Measurements from ENCODE around the gene MYO16.

DNA sequence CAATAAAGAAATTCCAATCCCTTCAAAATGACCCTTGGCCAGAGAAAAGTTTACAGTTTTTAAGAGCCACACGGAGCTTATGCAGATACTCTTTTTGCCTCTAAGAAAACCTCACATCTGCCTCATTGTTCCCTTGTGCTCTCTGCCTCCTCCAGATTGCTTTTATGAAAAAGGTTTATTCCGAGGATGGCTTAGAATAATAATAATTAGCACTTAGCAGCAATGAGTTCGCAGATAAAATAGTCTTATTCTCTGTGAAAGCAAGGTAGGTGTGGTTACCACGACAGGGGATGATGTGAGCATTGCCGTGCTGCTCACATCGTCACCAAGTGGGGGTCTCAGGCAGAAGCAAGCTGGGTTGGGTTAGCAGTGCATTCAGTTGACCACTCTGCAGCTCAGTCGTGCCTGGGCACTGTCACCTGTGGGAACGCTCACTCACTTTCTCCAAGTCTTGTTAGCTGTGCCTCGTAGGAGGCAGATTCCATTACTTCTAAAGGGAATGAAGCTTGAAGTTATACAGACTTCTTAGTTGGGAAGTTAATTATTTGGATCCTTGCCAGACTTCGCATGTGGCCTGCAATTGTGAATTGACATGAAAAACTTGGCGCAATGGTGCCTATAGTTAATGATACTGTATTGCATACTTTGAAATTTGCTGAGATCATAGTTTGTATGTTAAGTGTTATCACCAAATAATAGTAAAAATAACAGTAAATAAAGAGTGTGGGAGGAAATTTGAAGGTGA, 157.2 kb downstream of the MYO16 start:
- TF ChIP-seq, protein P1, sequence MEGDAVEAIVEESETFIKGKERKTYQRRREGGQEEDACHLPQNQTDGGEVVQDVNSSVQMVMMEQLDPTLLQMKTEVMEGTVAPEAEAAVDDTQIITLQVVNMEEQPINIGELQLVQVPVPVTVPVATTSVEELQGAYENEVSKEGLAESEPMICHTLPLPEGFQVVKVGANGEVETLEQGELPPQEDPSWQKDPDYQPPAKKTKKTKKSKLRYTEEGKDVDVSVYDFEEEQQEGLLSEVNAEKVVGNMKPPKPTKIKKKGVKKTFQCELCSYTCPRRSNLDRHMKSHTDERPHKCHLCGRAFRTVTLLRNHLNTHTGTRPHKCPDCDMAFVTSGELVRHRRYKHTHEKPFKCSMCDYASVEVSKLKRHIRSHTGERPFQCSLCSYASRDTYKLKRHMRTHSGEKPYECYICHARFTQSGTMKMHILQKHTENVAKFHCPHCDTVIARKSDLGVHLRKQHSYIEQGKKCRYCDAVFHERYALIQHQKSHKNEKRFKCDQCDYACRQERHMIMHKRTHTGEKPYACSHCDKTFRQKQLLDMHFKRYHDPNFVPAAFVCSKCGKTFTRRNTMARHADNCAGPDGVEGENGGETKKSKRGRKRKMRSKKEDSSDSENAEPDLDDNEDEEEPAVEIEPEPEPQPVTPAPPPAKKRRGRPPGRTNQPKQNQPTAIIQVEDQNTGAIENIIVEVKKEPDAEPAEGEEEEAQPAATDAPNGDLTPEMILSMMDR (IDR thresholded peaks at IDR 0.05), result no peak
- no peak for TF ChIP-seq ZFX (IDR thresholded peaks at IDR 0.05; ENCODE audit: borderline replicate concordance)
